Left cardiac atrium (tissue), 4 donors: ENCODE results near the gene LSP1. TPM values are rescaled to one million over a fixed set of nuclear protein-coding genes. Genes with fewer than 3 reads are reported as not detected.
A peak's percentile ranks its signal among the peaks of the same experiment; 100 is the strongest.
"Not testable (repeated sequence)": the region's sequence is repeated elsewhere in the genome, so short reads cannot be mapped to it uniquely, and the experiment has no call there.

Experiments used
- ATAC-seq, 2 donors: fragments of 200-7000 bp; cut with Tn5 transposase; one replicate each; pipeline ENCODE4 v1.9.1; 2020; ENCODE audit warnings: mild to moderate bottlenecking in 2 of 2, moderate library complexity in 2 of 2
- DNase-seq: peaks from one replicate; pipeline ENCODE4 v3.0.0-alpha.2; 2020
- intact Hi-C, 2 donors: fragments of 100-400 bp; cut with DNase I; formaldehyde crosslinking; loops; one replicate each; pipeline versions ENCODE4 v1.14.1 to v1.15.1; 2022 to 2023
- long read RNA-seq: library from polyadenylated mRNA; unstranded; transcript quantifications from one replicate; pipeline ENCODE4 v2.0.0, GENCODE V29; 2021
- total RNA-seq, 2 donors: library from RNA; stranded (reverse); fragmentation: NEBNext Ultra II Directional; extraction: Animal tissue kit (Norgen Biotek cat#: 25700); gene quantifications; one replicate each; pipeline ENCODE4 v1.2.1, GENCODE V29; 2021
- donor health status: DM: no; HTN: yes; CAD: no.
- donor health status: DM: no; HTN: yes; CAD: no; lungs with severe emphysema.
- donor health status: DM: yes; HTN: yes; CAD: no.
- donor health status: Dilated cardiomyopathy.

Gene LSP1
- total RNA-seq = 10 to 100 TPM; 24.9 to 31.2 TPM
- long read RNA-seq, transcript LSP1-203 (11 exons, 1,785 nt) = major isoform, 5 of 21 reads
- long read RNA-seq, partial matches to known transcripts = 2 of 21 reads
- long read RNA-seq, other reads (novel, unspliced or antisense) = 7 of 21 reads

GRCh38 chr11:1852877-1853276 is at the start of gene LSP1:
TSS of gene LSP1 (plus strand) at chr11:1853084. CDS start at chr11:1853145, 61 bp downstream.
- ATAC-seq = peak in 1 of 2 donors; percentile 53
- no peak for DNase-seq
- intact Hi-C loops = no loop called here

GRCh38 chr11:1803246-1803645 is 49.6 kb upstream of the LSP1 start:
- no peak for ATAC-seq
- DNase-seq = no peak
- intact Hi-C loops = no loop called here

GRCh38 chr11:1803835-1804519 is 48.9 kb upstream of the LSP1 start:
- DNase-seq, ATAC-seq, intact Hi-C loops: not testable (repeated sequence)

- intact Hi-C loops = no loop called here
- no peak for ATAC-seq
- no peak for DNase-seq
These were observed 47.4 kb upstream of the LSP1 start for GRCh38 chr11:1805525-1805924.

GRCh38 chr11:1807264-1807995 is 45.5 kb upstream of the LSP1 start:
- ATAC-seq (no peak), DNase-seq (no peak)
- intact Hi-C loops = no loop called here

- DNase-seq (no peak), ATAC-seq (no peak)
- intact Hi-C loops = loop anchor here in 1 of 2 donors (5.0 kb wide), 1 partner anchor 88 kb away; no protein-coding TSS in a partner anchor
These were observed 42.1 kb upstream of the LSP1 start for GRCh38 chr11:1810761-1811160.

- ATAC-seq = no peak
- no peak for DNase-seq
- intact Hi-C loops = loop anchor here in 1 of 2 donors (5.0 kb wide), 1 partner anchor 90 kb away; no protein-coding TSS in a partner anchor
These were observed 40.6 kb upstream of the LSP1 start for GRCh38 chr11:1812274-1812673.

- no peak for ATAC-seq
- DNase-seq = no peak
- intact Hi-C loops = loop anchor here in 1 of 2 donors (5.0 kb wide), 1 partner anchor 90 kb away; no protein-coding TSS in a partner anchor
These were observed 40.1 kb upstream of the LSP1 start for GRCh38 chr11:1812801-1813200.

GRCh38 chr11:1813356-1813755 is 39.5 kb upstream of the LSP1 start:
- ATAC-seq, DNase-seq: not testable (repeated sequence)
- intact Hi-C loops = loop anchor here in 1 of 2 donors (5.0 kb wide), 1 partner anchor 91 kb away; no protein-coding TSS in a partner anchor

- DNase-seq (no peak), ATAC-seq (no peak)
- intact Hi-C loops = loop anchor here in 1 of 2 donors (5.0 kb wide), 1 partner anchor 92 kb away; no protein-coding TSS in a partner anchor
These were observed 38.2 kb upstream of the LSP1 start for GRCh38 chr11:1814691-1815090.

- ATAC-seq = no peak
- intact Hi-C loops = no loop called here
- no peak for DNase-seq
These were observed 37.6 kb upstream of the LSP1 start for GRCh38 chr11:1815311-1815710.

- no peak for ATAC-seq
- no peak for DNase-seq
- intact Hi-C loops = no loop called here
These were observed 37.1 kb upstream of the LSP1 start for GRCh38 chr11:1815751-1816150.

- intact Hi-C loops = no loop called here
- no peak for ATAC-seq
- no peak for DNase-seq
These were observed 35.9 kb upstream of the LSP1 start for GRCh38 chr11:1817000-1817399.

GRCh38 chr11:1817511-1817910 is 35.4 kb upstream of the LSP1 start:
- no peak for DNase-seq
- intact Hi-C loops = no loop called here
- ATAC-seq = no peak

GRCh38 chr11:1819074-1819473 is 33.8 kb upstream of the LSP1 start:
- ATAC-seq = no peak
- DNase-seq = no peak
- intact Hi-C loops = no loop called here

GRCh38 chr11:1820463-1821325 is 32.2 kb upstream of the LSP1 start:
- ATAC-seq (no peak), DNase-seq (no peak)
- intact Hi-C loops = no loop called here

GRCh38 chr11:1821562-1821961 is 31.3 kb upstream of the LSP1 start:
- DNase-seq = no peak
- ATAC-seq = no peak
- intact Hi-C loops = no loop called here

- intact Hi-C loops = no loop called here
- ATAC-seq (no peak), DNase-seq (no peak)
These were observed 30.1 kb upstream of the LSP1 start for GRCh38 chr11:1822648-1823375.
